ENCODE data around the gene FILIP1. TPM values are rescaled to one million over a fixed set of nuclear protein-coding genes. Genes with fewer than 3 reads are reported as not detected.

FILIP1 gene
- total RNA-seq, 4 donors from 2014 or later, result 6.0 to 12.3 (median 7.2) TPM

- Histone ChIP-seq H3K27ac (peak overlapping the region in 1 of 4 donors; percentile 13), H3K27me3 (no peaks in the 10 kb centered on the region), H3K4me1 (peaks cover 0 to 26% (median 3%) of the 10 kb centered on the region in 4 donors), H3K9me3 (no peaks in the 10 kb centered on the region), H3K36me3 (no peaks in the 10 kb centered on the region), H3K4me3 (no peak overlapping the region)
- in situ Hi-C loops (cut with MboI; ENCODE audit: low pct_ligation_motif_present in 1 of 4, low pct_unique_long_range_greater_than_20kb in 1 of 4, low sequenced_read_pairs in 3 of 4), result no loop called here
- DNase-seq, result no peak
- TF ChIP-seq CTCF (IDR thresholded peaks at IDR 0.05), result no peak
- TF ChIP-seq POLR2AphosphoS5 (IDR thresholded peaks at IDR 0.05), result no peak
- no peak for TF ChIP-seq POLR2A (IDR thresholded peaks at IDR 0.05)
- no peak for TF ChIP-seq EP300 (IDR thresholded peaks at IDR 0.05; ENCODE audit: low read depth)
- intact Hi-C loops (cut with DNase I; ENCODE audit: low total_unique reads), result no loop called here
These were observed 9.1 kb downstream of the FILIP1 start for GRCh38 chr6:75484535-75484934.

GRCh38 chr6:75483136-75483952, 10.3 kb downstream of the FILIP1 start:
- no peaks in the 10 kb centered on the region for H3K9me3 ChIP-seq
- intact Hi-C loops (cut with DNase I; ENCODE audit: low total_unique reads) (no loop called here), in situ Hi-C loops (cut with MboI; ENCODE audit: low pct_ligation_motif_present in 1 of 4, low pct_unique_long_range_greater_than_20kb in 1 of 4, low sequenced_read_pairs in 3 of 4) (no loop called here)
- no peak for TF ChIP-seq POLR2A (IDR thresholded peaks at IDR 0.05)
- no peak for TF ChIP-seq EP300 (IDR thresholded peaks at IDR 0.05; ENCODE audit: low read depth)
- no peak for TF ChIP-seq CTCF (IDR thresholded peaks at IDR 0.05)
- no peak for TF ChIP-seq POLR2AphosphoS5 (IDR thresholded peaks at IDR 0.05)
- peak overlapping the region in 2 of 4 donors; percentile 23 to 60 for H3K27ac ChIP-seq
- no peaks in the 10 kb centered on the region for H3K36me3 ChIP-seq
- no peak for DNase-seq
- 42 to 71% methylated on average over 2 to 3 of the region's 3 CpGs for WGBS, 2 donors (ENCODE audit: low coverage in 1 of 2)
- no peaks in the 10 kb centered on the region for H3K27me3 ChIP-seq
- H3K4me1 ChIP-seq, result peaks cover 0 to 16% (median 0%) of the 10 kb centered on the region in 4 donors
- no peak overlapping the region for H3K4me3 ChIP-seq

- WGBS, 2 donors (ENCODE audit: low coverage in 1 of 2), result 68 to 74% methylated on average over 4 of the region's 4 CpGs
These were observed 11.5 kb downstream of the FILIP1 start for GRCh38 chr6:75481936-75482593.

GRCh38 chr6:75481394-75481793, 12.2 kb downstream of the FILIP1 start:
- whole genome bisulfite sequencing, 2 donors (ENCODE audit: low coverage in 1 of 2), result 38 to 62% methylated on average over 1 of the region's 1 CpG
- Histone ChIP-seq H3K27me3 (no peaks in the 10 kb centered on the region), H3K36me3 (no peaks in the 10 kb centered on the region), H3K4me1 (peaks cover 0 to 6% (median 0%) of the 10 kb centered on the region in 4 donors), H3K9me3 (no peaks in the 10 kb centered on the region), H3K4me3 (no peak overlapping the region), H3K27ac (peak overlapping the region; percentile 35 to 77 (median 55))
- intact Hi-C loops (cut with DNase I; ENCODE audit: low total_unique reads), result no loop called here
- DNase-seq, result no peak
- TF ChIP-seq CTCF (IDR thresholded peaks at IDR 0.05), result no peak
- TF ChIP-seq EP300 (IDR thresholded peaks at IDR 0.05; ENCODE audit: low read depth), result no peak
- no peak for TF ChIP-seq POLR2A (IDR thresholded peaks at IDR 0.05)
- TF ChIP-seq POLR2AphosphoS5 (IDR thresholded peaks at IDR 0.05), result no peak
- in situ Hi-C loops (cut with MboI; ENCODE audit: low pct_ligation_motif_present in 1 of 4, low pct_unique_long_range_greater_than_20kb in 1 of 4, low sequenced_read_pairs in 3 of 4), result no loop called here

More at GRCh38 chr6:75481936-75482593, 11.5 kb downstream of the FILIP1 start:
- Histone ChIP-seq H3K27me3 (no peaks in the 10 kb centered on the region), H3K4me3 (no peak overlapping the region), H3K9me3 (no peaks in the 10 kb centered on the region), H3K36me3 (no peaks in the 10 kb centered on the region), H3K4me1 (peaks cover 0 to 6% (median 0%) of the 10 kb centered on the region in 4 donors), H3K27ac (peak overlapping the region; percentile 35 to 77 (median 55))
- in situ Hi-C loops (cut with MboI; ENCODE audit: low pct_ligation_motif_present in 1 of 4, low pct_unique_long_range_greater_than_20kb in 1 of 4, low sequenced_read_pairs in 3 of 4) (no loop called here), intact Hi-C loops (cut with DNase I; ENCODE audit: low total_unique reads) (no loop called here)
- no peak for DNase-seq
- TF ChIP-seq POLR2AphosphoS5 (IDR thresholded peaks at IDR 0.05) (peak in 1 of 3 donors; percentile 55), EP300 (IDR thresholded peaks at IDR 0.05; ENCODE audit: low read depth) (no peak)
